K562 (cell line): ENCODE measurements around the gene PDPK1. TPM values are rescaled to one million over a fixed set of nuclear protein-coding genes. Genes with fewer than 3 reads are reported as not detected.

Source experiments
- BRF1 ChIP-seq: IDR thresholded peaks from 3 replicates; pipeline ENCODE4 v1.6.1; 2011; ENCODE audit warnings: borderline replicate concordance, mild to moderate bottlenecking; ENCODE audit not compliant: insufficient read length; ENCODE audit errors: extremely low read depth
- CCNT2 ChIP-seq: IDR thresholded peaks from 2 replicates; pipeline ENCODE4 v1.6.1; 2011; ENCODE audit warnings: borderline replicate concordance, low read depth, mild to moderate bottlenecking, moderate library complexity, mixed read lengths, low read length; ENCODE audit not compliant: insufficient read length; ENCODE audit errors: extremely low read depth
- DEAF1 ChIP-seq: fragments of 450-650 bp; formaldehyde crosslinking; IDR thresholded peaks from 2 replicates; pipeline ENCODE4 v1.4.0; 2020; ENCODE audit warnings: mild to moderate bottlenecking, moderate library complexity
- HDAC8 ChIP-seq: fragments of 450-650 bp; IDR thresholded peaks from 2 replicates; pipeline ENCODE4 v1.6.1; 2016; ENCODE audit warnings: mild to moderate bottlenecking, missing genetic modification characterization, moderate library complexity, missing compliant biosample characterization
- JUND ChIP-seq, 2 experiments: IDR thresholded peaks; 2 replicates in 1 of 2; 3 replicates in 1 of 2; pipeline ENCODE4 v1.6.1; 2011; ENCODE audit warnings: borderline replicate concordance in 2 of 2, low read depth in 2 of 2, low read length in 2 of 2, improper control_type of control experiment in 1 of 2, missing biosample characterization in 1 of 2, missing genetic modification characterization in 1 of 2, missing genetic modification reagents in 1 of 2
- KDM2B ChIP-seq: fragments of 250-450 bp; sonication (Bioruptor Pico); IDR thresholded peaks from 2 replicates; pipeline ENCODE4 v1.8.0; 2021; ENCODE audit warnings: mild to moderate bottlenecking, moderate library complexity
- MCM7 ChIP-seq, 2 experiments: fragments of 450-650 bp; IDR thresholded peaks; 2 replicates each; pipeline ENCODE4 v1.6.1; 2016 to 2018
- NBN ChIP-seq: fragments of 450-650 bp; IDR thresholded peaks from 2 replicates; pipeline ENCODE4 v1.6.1; 2016; ENCODE audit warnings: low read depth, mild to moderate bottlenecking
- NEUROD1 ChIP-seq: fragments of 150-350 bp; IDR thresholded peaks from 2 replicates; pipeline ENCODE4 v1.6.1; 2014; ENCODE audit warnings: borderline replicate concordance, low read length, low read depth; ENCODE audit not compliant: partially characterized antibody
- POLR3A ChIP-seq: IDR thresholded peaks from 2 replicates; pipeline ENCODE4 v1.6.1; 2011; ENCODE audit warnings: borderline replicate concordance, mild to moderate bottlenecking, moderate library complexity; ENCODE audit not compliant: insufficient read length, insufficient read depth; ENCODE audit errors: extremely low read depth
- SRSF9 ChIP-seq: fragments of 200-400 bp; formaldehyde crosslinking; IDR thresholded peaks from 2 replicates; pipeline ENCODE4 v1.6.1; 2017; ENCODE audit warnings: low read depth, low read length, borderline replicate concordance
- TAF1 ChIP-seq: IDR thresholded peaks from 2 replicates; pipeline ENCODE4 v1.6.1; 2011; ENCODE audit warnings: mild to moderate bottlenecking, low read length, moderate library complexity; ENCODE audit not compliant: insufficient read depth, control insufficient read depth, severe bottlenecking; ENCODE audit errors: extremely low read depth
- THRA ChIP-seq: fragments of 450-650 bp; IDR thresholded peaks from 2 replicates; pipeline ENCODE4 v1.6.1; 2017; ENCODE audit warnings: mild to moderate bottlenecking, moderate library complexity
- ZBED1 ChIP-seq: IDR thresholded peaks from 2 replicates; pipeline ENCODE4 v1.6.1; 2014
- ZNF121 ChIP-seq: sonication (generic); formaldehyde crosslinking; conservative IDR thresholded peaks from 2 replicates; pipeline ENCODE4 v1.8.0; 2022; ENCODE audit warnings: missing genetic modification reagents
- ZNF280B ChIP-seq: fragments of 250-450 bp; sonication (Bioruptor Pico); IDR thresholded peaks from 2 replicates; pipeline ENCODE4 v1.5.1; 2021; ENCODE audit warnings: mild to moderate bottlenecking
- ZNF3 ChIP-seq: fragments of 250-450 bp; sonication (Bioruptor Pico); IDR thresholded peaks from 2 replicates; pipeline ENCODE4 v1.5.0; 2021; ENCODE audit warnings: mild to moderate bottlenecking, moderate library complexity
- ZNF436 ChIP-seq: fragments of 250-450, 450-650 bp; sonication (Bioruptor Pico); formaldehyde crosslinking; IDR thresholded peaks from 2 replicates; pipeline ENCODE4 v1.7.0; 2020; ENCODE audit warnings: mild to moderate bottlenecking
- ZNF445 ChIP-seq: fragments of 250-450 bp; sonication (Bioruptor Pico); IDR thresholded peaks from 2 replicates; pipeline ENCODE4 v1.4.0; 2020; ENCODE audit warnings: low read depth, mild to moderate bottlenecking, moderate library complexity
- ZNF561 ChIP-seq: fragments of 450-650 bp; formaldehyde crosslinking; conservative IDR thresholded peaks from 2 replicates; pipeline ENCODE4 v1.4.0; 2020; ENCODE audit warnings: mild to moderate bottlenecking, moderate library complexity
- ZNF766 ChIP-seq: fragments of 200-800 bp; sonication (Bioruptor generic); conservative IDR thresholded peaks from 2 replicates; pipeline ENCODE4 v1.6.1; 2016; ENCODE audit warnings: missing genetic modification characterization, missing compliant biosample characterization
- polyA plus RNA-seq, 8 experiments: library from polyadenylated mRNA; depleted of rRNA in 4 of 8; stranded (reverse) in 5 of 8; unstranded in 3 of 8; fragments of >200 nt; fragmentation: Nextera tagmentation in 2 of 8; fragmentation: Illumina TruSeq in 1 of 8; extraction: Ambion mirVana in 2 of 8; extraction: Trizol in 1 of 8; gene quantifications; 2 replicates each; pipeline versions ENCODE4 v1.2.1 to v1.2.3, GENCODE V29; 2011 to 2014; ENCODE audit warnings: inconsistent platforms in 1 of 8, missing spikeins in 1 of 8
- total RNA-seq, 7 experiments: library from RNA; depleted of rRNA in 6 of 7; stranded (reverse); fragments of >200 nt in 6 of 7; fragmentation: Illumina TruSeq in 2 of 7; extraction: Trizol in 2 of 7; gene quantifications; 2 replicates each; pipeline versions ENCODE4 v1.2.1 to v1.2.3, GENCODE V29; 2011 to 2021; ENCODE audit warnings: low replicate concordance in 1 of 7

Gene PDPK1
- total and polyA plus RNA-seq, 9 of the 15 experiments (the other 6 are each of a cell fraction or from before 2014, with no cell fraction given): 4.0 to 37.2 (median 18.7) TPM

- TF ChIP-seq TAF1: peak; percentile 38
- no peak for TF ChIP-seq KDM2B
- TF ChIP-seq THRA: no peak
- TF ChIP-seq SRSF9: no peak
- TF ChIP-seq CCNT2: no peak
- TF ChIP-seq DEAF1 (CRISPR knock-in tag): no peak
- no peak for TF ChIP-seq JUND (IDR thresholded peaks at IDR 0.05; ENCODE audit: borderline replicate concordance, low read depth, low read length)
- no peak for TF ChIP-seq JUND (tag; IDR thresholded peaks at IDR 0.05; ENCODE audit: borderline replicate concordance, low read depth, low read length)
- TF ChIP-seq ZNF121 (CRISPR knock-in tag): no peak
- no peak for TF ChIP-seq BRF1
- TF ChIP-seq ZBED1: no peak
- TF ChIP-seq NBN: no peak
- no peak for TF ChIP-seq ZNF445 (CRISPR knock-in tag)
- no peak for TF ChIP-seq ZNF436
- TF ChIP-seq NEUROD1: no peak
- TF ChIP-seq ZNF766 (CRISPR knock-in tag): no peak
- no peak for TF ChIP-seq MCM7 (IDR thresholded peaks at IDR 0.05)
- TF ChIP-seq ZNF3 (CRISPR knock-in tag): no peak
- TF ChIP-seq ZNF561: no peak
- peak; percentile 52 for TF ChIP-seq POLR3A
- TF ChIP-seq ZNF280B (CRISPR knock-in tag): no peak
- no peak for TF ChIP-seq HDAC8 (tag)
Measured at GRCh38 chr16:2537451-2538379, at the start of gene PDPK1 (continued).
